GM18951 (cell line): ENCODE results near the gene BRF1.

Experiments
- POLR2A ChIP-seq: IDR thresholded peaks from 4 replicates; pipeline ENCODE4 v1.6.1; 2011; ENCODE audit warnings: mild to moderate bottlenecking; ENCODE audit not compliant: insufficient read length, insufficient read depth; ENCODE audit errors: extremely low read depth
- in situ Hi-C: fragments of 300-500 bp; cut with MboI; formaldehyde crosslinking; loops from one replicate; pipeline ENCODE4 v1.12.0; 2022; ENCODE audit warnings: low sequenced_read_pairs, mixed read lengths, inconsistent platforms; ENCODE audit not compliant: unreplicated experiment

Gene BRF1

GRCh38 chr14:105223770-105224544 lies 76.8 kb downstream of the BRF1 start:
- in situ Hi-C loops = no loop called here
- TF ChIP-seq POLR2A = no peak

GRCh38 chr14:105223260-105223659 lies 77.5 kb downstream of the BRF1 start:
- TF ChIP-seq POLR2A = no peak
- in situ Hi-C loops = no loop called here

GRCh38 chr14:105221598-105222178 lies 79.1 kb downstream of the BRF1 start:
- in situ Hi-C loops = no loop called here
- no peak for TF ChIP-seq POLR2A

- no peak for TF ChIP-seq POLR2A
- in situ Hi-C loops = no loop called here
These were observed 79.9 kb downstream of the BRF1 start for GRCh38 chr14:105220699-105221597.

- TF ChIP-seq POLR2A = no peak
These were observed 81.0 kb downstream of the BRF1 start for GRCh38 chr14:105219753-105220152.

GRCh38 chr14:105219043-105219612 lies 81.7 kb downstream of the BRF1 start:
- no peak for TF ChIP-seq POLR2A
- in situ Hi-C loops = no loop called here

More at GRCh38 chr14:105219753-105220152, 81.0 kb downstream of the BRF1 start:
- in situ Hi-C loops = no loop called here

- in situ Hi-C loops = no loop called here
- no peak for TF ChIP-seq POLR2A
These were observed 82.2 kb downstream of the BRF1 start for GRCh38 chr14:105218611-105219010.

- no peak for TF ChIP-seq POLR2A
- in situ Hi-C loops = no loop called here
These were observed 83.0 kb downstream of the BRF1 start for GRCh38 chr14:105217774-105218173.

GRCh38 chr14:105216490-105217247 lies 84.1 kb downstream of the BRF1 start:
- TF ChIP-seq POLR2A = no peak
- in situ Hi-C loops = no loop called here

GRCh38 chr14:105215602-105216001 lies 85.2 kb downstream of the BRF1 start:
- in situ Hi-C loops = no loop called here
- TF ChIP-seq POLR2A = no peak

- no peak for TF ChIP-seq POLR2A
- in situ Hi-C loops = no loop called here
These were observed 86.4 kb downstream of the BRF1 start for GRCh38 chr14:105214324-105214915.

- no peak for TF ChIP-seq POLR2A
- in situ Hi-C loops = no loop called here
These were observed 87.4 kb downstream of the BRF1 start for GRCh38 chr14:105213361-105213760.
